Stimulated activated CD8-positive, alpha-beta memory T cell treated with anti-CD3 and anti-CD28 coated beads, Interleukin-7, amount 100 ng/mL, for 1 hour (primary cell): ENCODE measurements around the gene FSTL1.

Experiments
- DNase-seq, 2 donors: peaks; one replicate each; pipeline ENCODE4 v3.0.0-alpha.2; 2020; ENCODE audit warnings: low read depth in 2 of 2

Gene FSTL1, protein sequence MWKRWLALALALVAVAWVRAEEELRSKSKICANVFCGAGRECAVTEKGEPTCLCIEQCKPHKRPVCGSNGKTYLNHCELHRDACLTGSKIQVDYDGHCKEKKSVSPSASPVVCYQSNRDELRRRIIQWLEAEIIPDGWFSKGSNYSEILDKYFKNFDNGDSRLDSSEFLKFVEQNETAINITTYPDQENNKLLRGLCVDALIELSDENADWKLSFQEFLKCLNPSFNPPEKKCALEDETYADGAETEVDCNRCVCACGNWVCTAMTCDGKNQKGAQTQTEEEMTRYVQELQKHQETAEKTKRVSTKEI

DNA sequence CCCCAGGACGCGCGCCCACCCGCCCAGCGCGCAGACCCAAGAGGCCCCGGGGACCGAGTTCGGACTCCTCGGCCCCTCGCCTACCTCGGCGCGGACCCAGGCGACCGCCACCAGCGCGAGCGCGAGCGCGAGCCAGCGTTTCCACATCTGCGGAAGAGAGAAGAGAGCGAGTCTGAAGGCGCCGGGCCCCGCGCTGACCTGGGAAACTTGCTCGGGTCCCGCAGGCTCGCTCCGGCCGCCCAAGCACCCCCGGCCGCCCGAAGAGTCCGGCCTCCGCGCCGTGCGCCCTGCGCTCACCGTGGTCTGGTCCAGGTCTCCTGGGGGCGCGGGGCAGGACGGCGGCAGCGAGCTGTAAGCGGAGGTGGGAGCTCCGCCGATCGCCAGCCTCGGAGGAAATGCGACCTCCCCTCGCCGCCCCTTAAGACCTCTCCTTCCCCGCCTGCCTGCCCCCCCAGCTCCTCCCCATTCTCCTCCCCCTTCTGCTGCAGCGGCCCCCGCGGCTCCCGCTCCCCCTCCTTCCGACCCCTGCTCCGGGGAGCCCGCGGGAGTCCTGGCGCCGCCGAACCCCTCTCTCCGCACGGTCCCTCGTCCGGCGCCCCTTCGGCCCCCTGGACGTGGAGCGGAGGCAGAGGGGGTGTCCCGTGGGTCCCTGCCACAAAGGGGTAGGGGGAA, at the start of gene FSTL1:
TSS of gene FSTL1 (minus strand) at position 393 of the 672 bp plus-strand sequence. CDS start at position 147, 246 bp downstream.
- no peak for DNase-seq

DNA sequence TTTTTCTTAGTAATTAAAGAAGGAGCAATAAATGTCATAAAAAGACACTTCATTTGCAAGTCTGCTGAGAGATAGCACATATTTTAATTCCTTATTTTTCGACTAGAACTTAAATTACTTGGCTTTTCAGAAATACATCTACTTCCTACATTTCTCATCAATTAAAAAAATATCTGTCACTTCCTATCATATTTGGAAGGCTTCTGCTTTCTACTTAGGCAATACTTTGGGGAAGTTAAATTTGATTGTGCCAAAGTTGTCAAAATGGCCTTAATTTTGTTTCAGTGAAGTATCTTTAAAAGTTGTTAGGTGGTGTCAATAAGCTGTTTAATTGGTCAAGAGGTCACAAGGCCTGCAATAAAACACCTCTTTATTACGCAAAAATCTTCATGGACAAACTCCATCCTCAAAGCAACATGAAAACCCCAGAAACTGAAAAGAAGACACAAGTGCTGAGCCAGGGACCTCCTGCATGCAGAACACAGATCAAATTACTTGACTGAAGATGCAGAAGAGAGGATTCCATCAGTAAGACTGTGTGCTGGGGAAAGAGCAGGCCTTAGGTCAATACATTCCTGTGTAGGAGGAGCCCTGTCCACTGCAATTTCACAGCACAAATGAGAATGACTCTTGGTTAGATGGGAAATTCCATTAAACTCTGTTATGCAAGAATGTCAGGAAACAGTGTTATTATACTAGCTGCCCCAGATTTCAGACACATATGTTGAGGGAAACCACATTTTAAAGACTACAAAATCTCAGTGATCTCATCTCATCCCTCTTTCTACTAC, 48.0 kb upstream of the FSTL1 start:
- no peak for DNase-seq

DNA sequence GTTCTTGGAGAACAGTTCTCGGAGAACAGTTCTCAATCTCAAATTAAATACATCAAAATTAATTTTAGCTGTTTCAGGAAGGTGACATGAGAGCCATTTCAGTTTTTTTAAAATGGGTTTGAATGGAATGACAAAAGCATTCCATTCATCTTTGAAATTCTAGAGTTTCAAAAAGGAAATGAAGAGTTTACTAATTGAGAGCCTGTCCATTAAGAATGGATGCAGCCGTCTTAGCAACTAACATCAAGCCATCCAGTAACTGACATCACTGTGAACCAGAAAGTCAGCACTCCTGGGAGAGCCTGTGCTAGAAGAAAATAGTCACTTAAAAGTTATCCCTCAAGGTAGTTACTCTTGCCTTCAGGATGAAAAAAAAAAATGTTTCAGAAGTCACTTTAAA, 47.0 kb upstream of the FSTL1 start:
- DNase-seq, result no peak

DNA sequence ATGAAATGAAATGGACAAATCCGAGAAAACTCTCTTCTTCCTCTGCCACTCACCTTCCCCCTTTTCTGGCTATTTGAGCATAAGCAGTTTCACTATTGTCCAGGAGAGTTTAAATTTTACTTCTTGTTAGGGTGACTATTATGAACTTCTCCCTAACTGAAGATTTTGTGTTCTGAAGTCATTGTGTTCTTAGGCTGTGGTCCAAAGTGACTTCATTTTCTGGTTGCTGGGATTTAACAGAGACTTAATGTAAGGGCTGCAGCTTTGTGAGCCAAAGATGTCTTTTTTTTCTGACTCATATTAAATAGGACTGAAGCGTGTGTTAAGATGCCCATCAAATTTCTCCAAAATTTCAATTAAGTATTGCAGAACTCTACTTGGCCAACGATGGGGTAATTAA, 46.5 kb upstream of the FSTL1 start:
- DNase-seq, result no peak

DNA sequence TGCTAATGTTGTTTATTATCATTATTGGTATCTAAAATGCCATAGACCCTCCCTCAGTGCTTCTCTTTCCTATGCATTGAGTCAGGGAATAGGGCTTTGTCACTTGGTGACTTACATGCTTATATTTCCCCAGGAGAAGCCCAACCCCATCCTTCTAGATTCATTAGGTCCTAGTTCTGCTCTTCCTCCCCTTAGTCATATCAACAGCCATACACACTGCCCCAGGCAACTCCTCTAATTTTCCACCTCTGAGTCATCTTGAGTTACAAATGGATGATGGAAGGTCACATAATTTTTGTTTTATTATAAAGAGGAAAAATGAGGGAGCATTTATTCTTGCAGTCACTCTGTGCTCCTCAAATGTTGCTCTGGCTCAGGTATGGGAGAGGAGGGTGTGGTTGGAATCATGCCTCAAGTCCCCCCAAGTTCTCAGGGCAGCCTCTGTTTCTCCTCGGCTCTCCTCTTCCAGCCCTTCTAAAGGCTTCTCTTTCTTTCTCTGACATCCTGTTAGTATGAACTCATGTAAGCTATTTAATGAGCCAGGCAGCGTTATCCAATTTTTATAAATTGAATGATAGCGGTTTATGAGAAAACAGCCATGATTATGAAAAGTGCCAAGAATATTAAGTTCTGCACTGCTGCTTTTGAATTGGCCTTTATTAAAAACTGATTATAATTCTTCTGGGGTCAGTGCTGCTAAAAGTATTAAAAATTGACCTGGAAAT, 45.6 kb upstream of the FSTL1 start:
- DNase-seq, result no peak

DNA sequence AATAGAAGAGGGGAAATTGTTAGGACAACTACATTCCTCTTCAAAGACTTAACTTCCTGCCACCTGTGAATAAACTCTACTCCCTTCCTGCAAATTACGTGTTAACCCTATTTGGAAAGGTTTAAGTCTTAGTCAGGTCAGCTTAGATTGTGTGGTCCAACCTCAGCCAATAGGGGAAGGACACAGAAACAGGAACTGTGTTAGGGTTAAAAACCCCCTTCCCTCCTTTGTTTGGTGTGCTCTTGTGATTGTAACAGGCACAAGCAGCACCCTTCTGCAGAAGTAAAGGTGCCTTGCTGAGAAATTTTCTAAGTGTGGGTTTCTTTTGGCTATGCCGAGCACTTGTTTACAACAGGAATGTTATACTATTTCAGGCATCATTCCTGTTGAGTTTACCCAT, 45.0 kb upstream of the FSTL1 start:
- DNase-seq, result no peak

DNA sequence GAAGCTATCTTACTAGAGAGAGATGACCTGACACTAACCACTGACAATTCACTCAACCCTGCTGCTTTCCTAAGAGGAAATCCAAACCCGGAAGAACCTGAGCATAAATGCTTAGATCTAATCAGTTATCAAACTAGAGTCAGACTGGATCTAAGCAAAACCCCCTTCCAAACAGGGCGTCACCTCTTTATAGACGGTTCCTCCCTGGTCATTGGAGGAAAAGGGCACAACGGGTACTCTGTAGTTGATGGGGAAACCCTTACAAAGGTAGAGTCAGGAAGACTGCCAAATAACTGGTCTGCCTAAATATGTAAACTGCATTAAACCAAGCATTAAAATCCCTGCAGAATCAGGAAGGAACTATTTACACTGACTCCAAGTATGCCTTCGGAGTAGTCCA, 41.3 kb upstream of the FSTL1 start:
- DNase-seq, result no peak

DNA sequence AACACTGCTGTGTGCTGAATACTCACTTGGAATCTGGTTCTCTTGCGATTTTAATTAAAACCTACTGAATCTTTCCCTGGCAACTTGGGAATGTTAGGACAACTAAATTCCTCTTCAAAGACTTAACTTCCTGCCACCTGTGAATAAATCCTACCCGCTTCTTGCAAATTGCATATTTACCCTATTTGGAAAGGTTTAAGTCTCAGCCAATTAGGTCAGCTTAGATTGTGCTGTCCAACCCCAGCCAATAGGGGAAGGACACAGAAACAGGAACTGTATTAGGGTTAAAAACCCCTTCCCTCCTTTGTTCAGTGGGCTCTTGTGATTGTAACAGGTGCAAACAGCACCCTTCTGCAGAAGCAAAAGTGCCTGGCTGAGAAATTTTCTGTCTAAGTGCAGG, 38.6 kb upstream of the FSTL1 start:
- DNase-seq, result no peak

DNA sequence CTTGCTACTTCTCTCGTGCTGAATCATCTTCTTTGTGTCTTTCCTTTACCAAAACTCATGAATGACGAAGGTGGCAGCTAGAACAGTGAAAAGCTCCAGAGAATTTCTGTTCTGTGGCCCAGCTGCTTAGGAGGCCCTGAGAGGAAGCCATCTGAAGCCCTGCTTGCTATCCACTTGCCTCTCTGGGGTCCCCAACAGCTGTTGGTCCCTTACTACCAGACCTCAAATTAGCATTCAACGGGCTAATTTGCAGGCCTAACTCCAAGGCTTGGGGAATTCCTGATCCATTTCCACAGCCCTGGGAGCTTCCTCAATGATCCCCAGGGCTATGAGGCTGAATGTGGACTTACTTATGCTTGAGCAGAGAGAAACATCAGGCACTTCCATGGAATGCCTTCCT, 37.5 kb upstream of the FSTL1 start:
- DNase-seq, result no peak

DNA sequence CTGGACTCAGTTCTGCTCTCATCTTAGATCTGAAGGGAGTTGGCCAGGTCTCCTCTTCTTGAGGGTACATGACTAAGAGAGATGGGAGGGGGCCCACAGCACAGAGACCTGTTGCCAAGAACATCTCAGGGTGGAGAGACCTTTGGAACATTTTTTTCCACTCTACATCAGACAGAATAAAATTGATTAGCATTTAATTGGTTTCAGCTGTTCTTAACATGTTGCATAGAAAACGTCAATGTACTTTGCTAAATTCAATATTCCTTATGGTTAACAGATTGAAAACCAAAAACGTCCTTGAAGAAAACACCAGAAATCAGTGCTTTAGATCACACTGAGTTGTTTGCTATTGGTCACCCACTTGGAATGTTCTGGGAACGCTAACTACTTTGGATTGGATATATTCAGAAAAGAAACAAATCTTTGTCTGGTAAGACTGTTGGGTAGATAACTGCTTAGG, 36.4 kb upstream of the FSTL1 start:
- no peak for DNase-seq

DNA sequence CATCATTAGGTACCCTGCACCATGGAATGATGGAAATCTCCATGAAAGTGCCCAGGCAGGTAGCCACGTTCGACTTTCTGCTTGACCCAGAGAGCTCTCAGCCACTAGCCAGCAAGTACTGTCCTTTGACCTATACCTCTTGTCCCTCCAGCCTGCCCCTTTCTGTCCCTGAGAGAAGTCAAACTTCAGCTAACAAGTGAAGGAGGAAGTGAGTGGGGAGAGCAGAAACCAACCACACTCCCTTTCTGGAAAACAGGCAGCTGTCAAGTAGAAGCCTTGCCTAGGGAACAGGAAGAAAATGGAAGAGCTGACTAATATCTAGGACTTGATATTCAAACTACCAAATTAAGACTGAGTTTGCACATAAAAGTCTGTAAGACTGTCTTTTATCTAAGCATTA, 30.3 kb upstream of the FSTL1 start:
- no peak for DNase-seq

DNA sequence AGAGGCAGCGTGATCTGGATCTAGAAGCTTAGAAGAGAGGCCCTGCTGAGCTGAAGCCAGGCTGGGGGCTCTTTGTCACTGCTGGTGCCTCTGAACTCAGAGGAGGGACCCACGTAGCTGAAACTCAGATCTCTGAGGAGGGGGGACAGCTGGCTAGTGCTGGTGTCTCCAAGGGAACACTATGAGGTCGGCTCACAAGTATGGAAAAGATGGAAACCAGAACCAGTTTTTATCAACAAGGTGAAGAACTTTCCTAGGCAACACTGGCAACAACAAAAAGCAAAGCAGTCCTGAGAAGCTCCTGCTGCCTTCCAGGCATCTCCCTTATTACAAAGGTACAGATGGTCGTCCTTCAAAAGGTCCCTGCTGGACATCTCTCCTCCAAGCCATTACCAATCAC, 27.0 kb upstream of the FSTL1 start:
- no peak for DNase-seq

DNA sequence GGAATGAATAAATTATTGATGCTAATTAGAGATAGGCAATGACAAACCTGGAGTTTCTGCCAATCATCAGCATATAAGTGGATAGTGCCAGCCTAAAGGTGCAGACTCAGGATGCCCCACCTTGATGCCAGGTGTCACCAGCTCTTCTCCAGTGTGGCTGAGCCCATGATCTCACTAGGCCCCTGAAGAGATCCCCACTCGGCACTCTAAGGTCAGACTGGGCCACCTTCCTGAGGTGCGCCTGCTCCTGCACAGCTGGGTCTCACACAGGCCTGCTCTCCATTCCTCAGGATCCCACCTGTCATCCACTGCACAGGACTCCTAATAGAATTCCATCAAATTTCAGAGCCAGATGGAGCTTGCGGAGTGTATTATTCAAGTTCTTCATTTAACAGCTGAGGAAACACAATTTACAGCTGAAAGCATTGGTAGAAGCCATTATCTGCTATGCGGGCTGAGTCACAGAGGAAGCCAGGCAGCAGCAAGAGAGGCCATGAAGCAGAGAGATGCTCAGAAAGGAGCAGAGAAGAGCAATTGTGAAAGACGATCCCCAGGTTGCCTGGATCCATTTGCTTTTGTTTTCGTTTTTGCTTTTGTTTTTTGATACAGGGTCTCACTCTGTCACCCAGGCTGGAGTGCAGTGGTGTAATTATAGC, 25.1 kb upstream of the FSTL1 start:
- DNase-seq, result no peak

DNA sequence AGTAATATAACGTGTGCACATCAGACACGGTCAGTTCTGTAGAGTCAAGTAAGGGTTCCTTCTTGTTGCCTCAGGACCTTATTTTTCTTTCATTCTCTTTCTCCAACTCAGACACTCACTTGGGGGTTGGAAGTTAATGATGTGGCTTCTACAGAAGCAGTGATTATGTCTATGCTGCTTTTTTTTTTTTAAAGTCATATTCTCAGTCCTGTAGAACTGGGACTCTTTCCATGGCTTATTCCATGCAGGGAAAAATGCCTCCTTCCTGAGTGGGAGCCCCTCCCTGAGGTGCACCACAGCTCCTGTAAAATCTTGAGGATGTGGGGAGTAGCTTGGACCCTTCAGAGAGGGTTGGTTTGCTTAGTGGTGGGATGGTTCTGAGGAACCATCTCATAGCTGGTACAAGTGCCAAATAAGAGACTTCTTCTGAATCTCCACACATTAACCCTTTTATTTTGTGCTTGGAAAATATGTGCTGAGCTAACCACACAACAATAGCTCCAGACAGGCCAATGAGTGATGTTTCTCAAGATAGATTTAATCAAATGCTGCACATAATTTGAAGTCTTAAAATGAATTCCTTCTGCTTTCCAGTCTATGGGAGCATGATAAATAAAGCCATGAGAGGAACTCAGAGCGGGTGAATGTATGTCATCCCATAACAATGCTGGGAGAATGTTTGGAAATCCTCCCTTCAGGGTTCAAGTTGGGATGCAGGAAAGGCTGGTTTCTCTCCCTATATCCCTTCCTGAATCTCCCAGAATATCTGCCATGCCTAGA, 23.3 kb upstream of the FSTL1 start:
- DNase-seq, result no peak

DNA sequence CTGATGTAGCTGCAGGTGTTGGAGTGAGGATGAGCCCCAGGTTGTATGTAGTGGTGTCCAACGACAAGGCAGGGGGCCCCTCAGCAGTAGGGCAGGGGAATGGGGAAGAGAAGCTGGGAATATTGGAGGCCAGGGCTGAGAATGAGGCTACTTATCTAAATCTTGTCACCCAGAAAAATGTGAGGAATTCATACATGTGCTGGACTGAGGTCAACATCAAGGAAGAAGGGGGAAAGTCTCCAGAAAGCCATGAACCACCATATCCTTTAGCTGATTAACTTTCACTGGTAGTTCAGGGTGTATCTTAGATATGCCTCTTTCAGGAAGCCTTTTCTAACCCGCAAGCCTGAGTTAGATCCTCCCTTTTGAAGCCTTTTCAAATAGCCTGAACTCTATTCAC, 22.6 kb upstream of the FSTL1 start:
- no peak for DNase-seq

DNA sequence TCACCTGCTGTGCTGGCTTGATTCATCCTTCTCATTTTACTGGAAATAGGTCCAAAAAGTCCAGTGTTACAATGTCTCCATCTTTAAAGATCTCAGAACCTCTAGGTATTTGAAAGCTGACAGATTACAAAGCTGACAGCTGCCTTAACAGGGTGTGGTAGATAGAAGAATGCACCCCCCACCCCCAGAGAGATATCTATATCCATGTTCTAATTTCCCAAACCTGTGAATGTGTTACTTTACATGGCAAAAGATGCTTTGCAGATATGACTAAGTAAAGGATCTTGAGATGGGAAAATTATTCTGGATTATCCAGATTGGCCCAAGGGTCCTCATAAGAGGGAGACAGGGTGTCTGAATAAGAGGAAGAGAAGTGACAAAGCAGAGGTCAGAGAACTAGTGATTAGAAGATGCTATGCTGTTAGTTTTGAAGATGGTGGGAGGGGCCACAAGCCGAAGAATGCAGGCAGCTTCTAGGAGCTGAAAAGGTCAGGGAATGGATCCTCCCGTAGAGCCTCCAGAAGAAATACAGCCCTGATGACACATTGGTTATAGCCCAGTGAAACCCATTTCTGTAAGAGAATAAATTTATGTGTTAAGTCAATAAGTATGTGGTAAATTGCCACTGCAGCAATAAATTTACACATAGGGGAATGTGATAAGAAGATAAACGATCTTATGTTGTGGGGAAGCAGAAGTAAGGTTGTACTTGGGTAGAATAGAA, 21.5 kb upstream of the FSTL1 start:
- no peak for DNase-seq

DNA sequence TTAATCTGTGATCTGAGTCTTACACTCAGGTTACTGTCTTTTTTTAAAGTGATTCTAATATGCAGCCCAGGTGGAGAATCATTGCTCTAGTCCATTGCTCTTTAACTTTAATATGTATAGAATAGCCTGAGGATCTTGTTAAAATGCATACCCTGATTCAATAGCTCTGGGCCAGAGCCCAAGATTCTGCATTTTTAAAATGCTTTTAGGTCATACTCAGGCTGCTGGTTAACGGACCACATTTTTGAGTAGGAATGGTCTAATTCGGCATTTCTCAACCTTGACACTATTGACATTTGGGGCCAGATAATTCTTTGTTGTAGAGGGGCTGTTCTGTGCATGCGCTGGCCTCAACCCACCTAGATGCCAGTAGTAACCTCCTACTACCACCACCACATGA, 20.9 kb upstream of the FSTL1 start:
- no peak for DNase-seq

DNA sequence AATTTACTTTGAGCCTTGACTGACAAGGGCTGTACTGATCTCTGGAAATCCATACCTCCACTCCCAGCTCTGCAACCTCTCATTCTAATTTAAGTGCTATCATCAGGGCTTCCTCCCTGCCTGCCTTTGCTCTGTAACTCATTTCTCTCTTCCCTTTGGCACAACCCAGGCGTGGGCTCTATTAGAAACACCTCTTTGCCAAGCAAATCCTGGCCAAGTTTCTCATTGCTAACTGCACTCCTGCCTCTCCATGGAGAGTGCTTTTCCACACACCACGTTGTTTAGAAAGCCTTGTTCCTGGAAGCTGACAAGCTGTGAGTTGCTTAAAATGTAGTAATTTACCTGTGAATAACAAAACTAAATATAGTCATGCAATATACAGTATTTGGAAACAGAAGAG, 20.1 kb upstream of the FSTL1 start:
- no peak for DNase-seq

DNA sequence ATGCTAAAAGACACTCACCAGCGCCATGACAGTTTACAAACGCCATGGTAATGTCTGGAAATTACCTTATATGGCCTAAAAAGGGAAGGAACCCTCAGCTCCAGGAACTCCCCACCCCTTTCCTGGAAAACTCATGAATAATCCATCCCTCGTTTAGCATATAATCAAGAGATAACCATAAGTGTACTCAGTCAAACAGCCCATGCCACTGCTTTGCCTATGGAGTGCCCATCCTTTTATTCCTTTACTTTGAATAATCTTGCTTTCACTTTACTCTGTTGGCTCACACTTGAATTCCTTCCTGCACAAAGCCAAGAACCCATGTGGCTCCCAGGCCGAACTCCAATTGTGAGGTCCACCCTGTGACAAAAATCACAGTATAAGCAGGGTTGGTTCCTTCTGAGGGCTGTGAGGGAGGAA, 19.1 kb upstream of the FSTL1 start:
- DNase-seq, result no peak

DNA sequence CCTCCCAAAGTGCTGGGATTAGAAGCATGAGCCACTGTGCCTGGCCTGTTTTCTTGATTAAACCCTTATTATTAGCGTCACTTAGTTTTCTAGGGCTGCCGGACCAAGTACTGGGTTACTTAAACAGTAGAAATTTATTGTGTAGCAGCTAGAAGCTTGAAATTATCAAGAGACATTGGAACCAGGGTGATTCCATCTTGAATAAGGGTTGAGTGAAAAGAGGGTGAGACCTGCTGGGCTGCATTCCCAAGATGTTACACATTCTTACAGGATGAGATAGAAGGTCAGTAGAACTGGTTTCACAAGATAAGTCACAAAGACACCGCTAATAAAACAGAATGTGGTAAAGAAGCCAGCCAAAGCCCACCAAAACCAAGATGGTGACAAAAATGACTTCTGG, 18.6 kb upstream of the FSTL1 start:
- DNase-seq, result no peak
